ENCODE measurements around the gene RCAN2.

GRCh38 chr6:46174904-46175303, 316.3 kb downstream of the RCAN2 start:
- no peak for TF ChIP-seq BCLAF1 (IDR thresholded peaks at IDR 0.05; ENCODE audit: borderline replicate concordance in 1 of 2, control insufficient read depth in 1 of 2, low read depth in 2 of 2, low read length in 1 of 2)
- TF ChIP-seq CEBPB (tag; IDR thresholded peaks at IDR 0.05), result no peak
- no peak for TF ChIP-seq CTCF (IDR thresholded peaks at IDR 0.05 in 2 of 3, conservative IDR thresholded peaks at IDR 0.05 in 1 of 3; ENCODE audit: insufficient read depth in 2 of 3, low read depth in 1 of 3, low read length in 3 of 3)
- TF ChIP-seq RFX7 (CRISPR knock-in tag; IDR thresholded peaks at IDR 0.05), result no peak
- TF ChIP-seq ELF1 (tag; IDR thresholded peaks at IDR 0.05), result no peak
- TF ChIP-seq RAD21 (CRISPR knock-in tag; conservative IDR thresholded peaks at IDR 0.05 in 1 of 2, IDR thresholded peaks at IDR 0.05 in 1 of 2), result no peak
- TF ChIP-seq HDAC6 (IDR thresholded peaks at IDR 0.05; ENCODE audit: low read depth, low read length), result no peak
- TF ChIP-seq FOXK2 (conservative IDR thresholded peaks at IDR 0.05 in 1 of 2, IDR thresholded peaks at IDR 0.05 in 1 of 2; ENCODE audit: low read depth in 2 of 2), result no peak
- TF ChIP-seq SMC3 (conservative IDR thresholded peaks at IDR 0.05; ENCODE audit: insufficient read depth, low read depth, low read length), result no peak
- TF ChIP-seq NCOR1 (IDR thresholded peaks at IDR 0.05), result no peak
- no peak for TF ChIP-seq USF1 (CRISPR knock-in tag; IDR thresholded peaks at IDR 0.05)
- no peak for TF ChIP-seq ZNF124 (CRISPR knock-in tag; IDR thresholded peaks at IDR 0.05)
- TF ChIP-seq ATF6 (CRISPR knock-in tag; IDR thresholded peaks at IDR 0.05), result no peak
- no peak for TF ChIP-seq SRSF9 (IDR thresholded peaks at IDR 0.05; ENCODE audit: borderline replicate concordance, low read depth, low read length)

Measured in K562 (cell line).